Measurements from ENCODE around the gene MACC1. TPM values are rescaled to one million over a fixed set of nuclear protein-coding genes. Genes with fewer than 3 reads are reported as not detected.

The MACC1 gene
- polyA plus RNA-seq, 3 donors, result 9.3 to 11.0 (median 9.8) TPM

- DNase-seq (ENCODE audit: low read depth in 3 of 3, low spot score in 2 of 3), result no peak
Measured at GRCh38 chr7:20085086-20085485, 132.1 kb downstream of the MACC1 start.

Other genes starting within 250 kb of the MACC1 start
- gene ITGB8, start 113.5 kb upstream of the MACC1 start, polyA plus RNA-seq (ENCODE audit: insufficient read length in 3 of 3), result 10 to 100 TPM; 38.5 to 42.0 (median 40.6) TPM

All from right renal cortex interstitium (tissue), 3 donors.